GM21360 (cell line): ENCODE results near the gene NAT10.

Source experiments
- ATAC-seq: cut with Tn5 transposase; IDR thresholded peaks from one replicate; pipeline ENCODE4 v1.9.1; 2021; ENCODE audit warnings: mild to moderate bottlenecking, moderate library complexity; ENCODE audit not compliant: unreplicated experiment

Gene NAT10

GRCh38 chr11:34148504-34149165 is 43.2 kb downstream of the NAT10 start:
- ATAC-seq = no peak

- ATAC-seq = no peak
Measured at GRCh38 chr11:34149274-34149673, 43.8 kb downstream of the NAT10 start.

- no peak for ATAC-seq
Measured at GRCh38 chr11:34149786-34150185, 44.4 kb downstream of the NAT10 start.

- ATAC-seq = no peak
Measured at GRCh38 chr11:34150494-34151151, 45.2 kb downstream of the NAT10 start.

GRCh38 chr11:34151166-34151565 is 45.7 kb downstream of the NAT10 start:
- ATAC-seq = no peak

- ATAC-seq = no peak
Measured at GRCh38 chr11:34151916-34152845, 46.8 kb downstream of the NAT10 start.

GRCh38 chr11:34154059-34154875 is 48.8 kb downstream of the NAT10 start:
- ATAC-seq = peak; percentile 70

GRCh38 chr11:34155057-34155756 is 49.8 kb downstream of the NAT10 start:
- no peak for ATAC-seq

GRCh38 chr11:34155757-34156062 is 50.3 kb downstream of the NAT10 start:
- no peak for ATAC-seq

- no peak for ATAC-seq
Measured at GRCh38 chr11:34157163-34157562, 51.7 kb downstream of the NAT10 start.

GRCh38 chr11:34158661-34159060 is 53.2 kb downstream of the NAT10 start:
- ATAC-seq = no peak

- no peak for ATAC-seq
Measured at GRCh38 chr11:34160049-34160721, 54.8 kb downstream of the NAT10 start.

- no peak for ATAC-seq
Measured at GRCh38 chr11:34160791-34161190, 55.4 kb downstream of the NAT10 start.

GRCh38 chr11:34161361-34161760 is 55.9 kb downstream of the NAT10 start:
- no peak for ATAC-seq

- ATAC-seq = no peak
Measured at GRCh38 chr11:34161812-34162492, 56.5 kb downstream of the NAT10 start.

- ATAC-seq = no peak
Measured at GRCh38 chr11:34162493-34162820, 57.0 kb downstream of the NAT10 start.

GRCh38 chr11:34162856-34163255 is 57.4 kb downstream of the NAT10 start:
- no peak for ATAC-seq

- no peak for ATAC-seq
Measured at GRCh38 chr11:34165121-34165520, 59.7 kb downstream of the NAT10 start.

GRCh38 chr11:34165786-34166555 is 60.5 kb downstream of the NAT10 start:
- ATAC-seq = no peak
